GM19463 (cell line): ENCODE data around the gene MPPED1.

Source experiments
- ATAC-seq: cut with Tn5 transposase; IDR thresholded peaks from one replicate; pipeline ENCODE4 v1.9.1; 2021; ENCODE audit warnings: mild to moderate bottlenecking, moderate library complexity; ENCODE audit not compliant: unreplicated experiment

MPPED1 gene

DNA sequence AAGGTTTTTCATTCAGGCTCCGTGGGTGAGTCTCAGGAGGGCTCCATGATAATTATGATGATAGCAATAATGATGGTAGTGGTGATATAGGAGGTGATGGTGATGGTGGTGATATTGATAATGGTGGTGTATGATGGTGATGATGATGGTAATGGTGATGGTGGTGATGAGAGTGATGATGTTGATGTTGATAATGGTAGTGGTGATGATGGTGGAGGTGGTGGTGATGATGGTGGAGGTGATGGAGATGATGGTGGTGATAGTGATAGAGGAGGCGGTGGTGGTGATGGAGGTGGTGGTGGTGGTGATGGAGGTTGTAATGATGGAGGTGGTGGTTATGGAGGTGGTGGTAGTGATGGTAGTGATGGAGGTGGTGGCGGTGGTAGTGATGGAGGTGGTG lies 79.4 kb downstream of the MPPED1 start:
- ATAC-seq, result no peak

DNA sequence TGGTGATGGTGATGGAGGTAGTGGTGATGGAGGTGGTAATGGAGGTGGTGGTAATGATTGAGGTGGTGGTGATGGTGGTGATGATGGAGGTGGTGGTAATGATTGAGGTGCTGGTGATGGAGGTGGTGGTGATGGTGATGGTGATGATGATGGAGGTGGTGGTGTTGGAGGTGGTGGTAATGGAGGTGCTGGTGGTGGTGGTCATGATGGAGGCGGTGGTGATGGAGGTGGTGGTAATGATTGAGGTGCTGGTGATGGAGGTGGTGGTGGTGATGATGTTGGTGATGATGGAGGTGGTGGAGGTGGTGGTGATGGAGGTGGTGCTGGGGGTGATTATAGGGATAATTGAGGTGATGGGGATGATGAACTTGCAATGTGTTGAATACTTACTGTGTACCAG lies 79.9 kb downstream of the MPPED1 start:
- ATAC-seq, result no peak

DNA sequence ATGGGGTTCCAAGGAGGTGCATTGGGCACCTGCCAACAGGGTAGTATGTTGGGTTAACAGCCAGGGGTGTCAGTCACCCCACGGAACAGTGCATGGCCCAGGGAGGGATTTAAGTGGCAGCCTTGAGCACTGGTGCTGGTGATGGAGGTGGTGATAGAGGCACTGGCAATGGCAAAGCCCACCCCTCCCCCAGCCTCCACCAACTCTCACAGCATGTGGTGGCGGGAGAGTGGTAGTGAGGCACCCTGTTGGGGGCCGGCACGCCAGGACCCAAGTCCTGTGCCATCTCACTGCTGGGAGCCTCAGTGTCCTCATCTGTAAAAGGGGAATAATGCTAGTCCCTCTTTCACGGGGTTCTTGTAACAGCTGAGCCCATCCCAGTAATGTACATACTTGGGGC lies 81.5 kb downstream of the MPPED1 start:
- no peak for ATAC-seq

DNA sequence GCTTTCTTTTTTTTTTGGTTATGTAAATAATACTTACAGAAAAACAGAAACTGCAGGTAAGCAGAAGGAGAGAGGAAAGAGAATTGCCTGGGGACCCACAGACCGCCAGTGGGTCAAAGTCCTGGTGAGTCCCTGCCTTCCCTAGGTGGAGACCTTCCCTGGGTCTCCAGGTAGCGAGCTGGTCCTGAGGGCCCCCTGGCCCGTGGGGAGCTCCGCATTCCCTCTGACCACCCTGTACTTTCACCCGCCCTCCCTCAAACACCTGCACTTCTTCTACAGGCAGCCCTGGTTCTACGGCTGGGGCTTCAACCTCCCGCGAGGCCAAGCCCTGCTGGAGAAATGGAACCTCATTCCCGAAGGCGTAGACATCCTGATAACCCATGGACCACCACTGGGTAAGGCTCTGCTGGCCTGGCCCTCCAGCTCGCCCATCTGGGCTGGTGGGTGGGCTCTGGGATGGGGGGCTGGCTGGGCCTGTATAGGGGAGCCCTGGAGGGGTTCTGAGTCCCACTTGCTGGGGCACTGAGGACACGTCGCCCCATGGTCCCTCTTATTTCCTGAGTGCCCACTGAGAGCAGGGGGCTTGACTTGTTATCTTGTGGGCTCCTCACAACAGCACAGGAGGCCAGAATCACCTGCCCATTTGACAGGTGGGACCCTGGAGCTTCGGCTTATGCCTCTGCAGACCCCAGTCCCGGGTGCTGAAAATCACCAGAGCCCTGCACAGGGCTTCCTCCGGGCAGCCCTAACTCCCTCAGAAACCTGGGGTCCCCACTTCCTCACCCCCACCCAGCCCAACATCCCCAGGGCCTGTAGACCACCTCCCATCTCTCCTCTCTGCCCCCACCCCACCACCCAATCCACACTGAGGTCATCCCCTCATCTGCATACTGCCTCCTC lies 86.4 kb downstream of the MPPED1 start:
- no peak for ATAC-seq

DNA sequence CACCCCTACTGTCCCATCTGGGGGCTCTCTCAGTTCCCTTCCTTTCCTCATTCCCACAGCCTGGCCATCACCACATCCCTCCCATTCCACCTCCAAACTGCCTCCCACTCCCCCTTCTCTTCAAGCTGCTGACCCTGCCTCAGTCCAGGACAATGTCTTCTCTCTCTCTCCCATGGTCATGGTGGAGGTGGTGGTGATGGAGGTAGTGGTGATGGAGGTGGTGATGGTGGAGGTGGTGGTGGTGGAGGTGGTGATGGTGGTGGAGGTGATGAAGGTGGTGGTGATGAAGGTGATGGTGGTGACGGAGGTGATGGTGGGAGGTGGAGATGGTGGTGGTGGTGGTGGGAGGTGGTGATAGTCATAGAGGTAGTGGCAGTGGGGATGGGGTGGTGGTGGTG lies 87.0 kb downstream of the MPPED1 start:
- no peak for ATAC-seq

DNA sequence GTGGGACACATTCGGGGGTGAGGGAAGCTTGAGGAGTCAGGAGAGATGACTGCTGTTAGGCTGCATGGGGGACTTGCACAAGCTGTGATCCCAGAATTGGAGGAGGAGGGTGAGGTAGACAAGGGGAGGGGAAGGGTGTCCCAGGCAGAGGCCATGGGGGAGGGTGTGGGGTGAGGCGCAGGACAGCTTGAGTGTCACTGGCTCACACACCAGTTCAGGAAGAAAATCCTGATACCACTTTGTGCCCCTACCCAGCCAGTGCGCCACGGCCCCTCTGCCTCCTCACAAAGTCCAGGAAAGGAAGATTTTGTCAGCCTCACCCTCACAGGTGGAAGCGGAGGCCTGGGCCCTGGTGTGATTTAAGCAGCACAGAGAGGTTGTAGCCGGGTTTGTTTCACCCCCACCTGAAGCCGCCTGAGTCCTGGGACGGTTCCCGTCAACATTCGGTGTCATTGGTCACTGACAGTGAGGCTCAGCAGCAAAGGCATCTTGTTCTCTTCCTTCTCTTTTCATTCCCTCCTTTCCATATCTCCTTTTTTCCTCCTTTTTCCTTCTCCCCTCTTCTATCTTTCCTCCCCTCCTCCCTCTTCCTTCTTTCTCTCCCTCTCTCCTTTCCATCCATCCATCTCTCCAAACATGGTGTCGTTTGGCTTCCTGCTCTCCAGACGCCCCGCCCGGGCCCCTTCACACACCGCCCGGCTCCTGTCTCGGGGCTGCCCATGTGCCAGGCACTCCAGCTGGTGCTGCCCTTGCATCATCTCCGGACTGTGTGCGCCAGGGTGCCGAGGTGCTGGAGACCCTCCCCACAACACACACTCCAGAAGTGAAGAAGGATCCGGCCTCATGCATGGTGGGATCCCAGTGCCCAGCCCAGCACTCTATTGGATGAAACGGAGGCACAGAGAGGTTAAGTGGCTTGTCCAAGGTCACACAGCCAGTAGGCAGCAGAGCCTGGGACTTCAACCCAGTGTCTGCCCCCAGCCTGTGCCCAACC lies 89.3 kb downstream of the MPPED1 start:
- ATAC-seq, result no peak

DNA sequence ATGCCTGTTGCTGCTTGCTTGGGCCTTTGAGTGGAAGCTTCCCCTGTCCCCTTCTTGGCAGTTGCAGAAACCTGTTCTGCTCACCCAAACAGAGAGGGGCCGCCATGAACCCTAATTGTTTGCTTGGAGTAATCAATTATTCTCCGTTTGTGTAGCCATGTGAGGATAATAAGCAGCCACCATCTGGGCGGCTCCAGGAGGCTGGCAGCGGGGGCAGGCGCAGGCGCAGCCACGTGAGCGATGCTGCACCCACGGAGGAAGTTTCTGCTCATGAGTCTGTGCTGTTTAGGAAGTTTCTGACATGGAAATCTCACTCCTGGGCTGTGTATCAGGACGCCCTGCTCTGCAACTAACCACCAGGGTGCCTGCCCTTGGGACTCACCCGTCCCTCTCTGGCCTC lies 90.1 kb downstream of the MPPED1 start:
- ATAC-seq, result no peak

DNA sequence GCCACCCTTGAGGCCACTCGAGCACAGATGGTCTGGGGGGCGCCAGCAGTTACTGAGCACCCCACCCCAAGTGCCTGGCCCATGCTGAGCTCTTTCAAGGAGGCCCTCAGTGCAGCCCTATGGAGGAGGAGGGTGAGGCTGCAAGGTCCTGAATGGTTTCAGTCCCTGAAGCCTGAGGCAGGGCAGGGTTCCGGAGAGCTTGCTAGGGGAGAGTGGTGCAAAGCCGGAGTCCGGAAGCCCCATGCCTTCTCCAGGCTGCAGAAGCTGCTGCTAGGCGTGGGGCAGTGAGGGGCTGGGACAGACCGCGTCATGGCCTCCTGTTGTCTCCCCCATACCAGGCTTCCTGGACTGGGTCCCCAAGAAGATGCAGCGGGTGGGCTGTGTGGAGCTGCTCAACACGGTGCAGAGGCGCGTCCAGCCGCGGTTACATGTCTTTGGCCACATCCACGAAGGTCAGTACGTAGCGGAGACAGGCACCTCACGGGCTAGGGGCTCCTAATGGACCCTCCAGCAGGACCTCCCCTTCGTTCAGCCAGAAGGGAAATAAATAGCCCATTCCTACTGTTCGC lies 90.6 kb downstream of the MPPED1 start:
- no peak for ATAC-seq

DNA sequence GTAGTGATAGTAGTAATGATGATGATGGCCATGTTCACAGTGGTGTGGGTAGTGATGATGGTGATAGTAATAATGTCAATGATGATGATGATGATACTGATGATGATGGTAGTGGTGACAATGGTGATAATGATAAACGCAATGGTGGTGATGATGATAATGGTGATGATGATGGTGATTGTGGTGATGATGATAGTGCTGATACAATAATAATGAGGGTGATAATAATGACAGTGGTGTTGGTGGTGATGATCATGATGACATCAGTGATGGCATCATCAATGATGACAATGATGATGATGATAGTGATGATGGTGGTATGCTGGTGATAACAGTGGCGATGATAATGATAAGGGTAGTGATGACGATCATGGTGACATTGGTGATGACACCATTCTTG lies 92.3 kb downstream of the MPPED1 start:
- no peak for ATAC-seq

DNA sequence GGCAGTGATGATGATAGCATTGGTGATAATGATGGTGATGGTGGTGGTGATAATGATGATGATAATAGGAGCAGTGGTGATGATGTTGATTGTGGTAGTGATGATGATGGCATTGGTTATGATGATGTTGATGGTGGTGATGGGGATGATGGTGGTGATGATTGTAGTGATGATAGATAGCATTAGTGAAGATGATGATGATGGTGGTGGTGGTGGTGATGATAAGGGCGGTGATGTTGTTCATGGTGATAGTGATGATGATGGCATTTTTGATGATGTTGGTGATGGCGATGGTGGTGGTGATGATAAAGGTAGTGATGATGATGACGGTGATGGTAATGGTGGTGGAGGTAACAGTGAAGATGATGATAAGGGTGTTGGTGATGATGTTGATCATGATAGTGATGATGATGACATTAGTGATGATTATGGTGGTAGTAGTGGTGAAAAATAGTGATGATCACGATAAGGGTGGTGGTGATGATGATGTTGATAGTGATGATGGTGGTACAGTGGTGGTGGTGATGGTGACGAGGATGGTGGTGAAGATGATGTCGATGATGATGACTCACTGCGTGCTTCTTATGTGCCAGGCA lies 93.0 kb downstream of the MPPED1 start:
- no peak for ATAC-seq

DNA sequence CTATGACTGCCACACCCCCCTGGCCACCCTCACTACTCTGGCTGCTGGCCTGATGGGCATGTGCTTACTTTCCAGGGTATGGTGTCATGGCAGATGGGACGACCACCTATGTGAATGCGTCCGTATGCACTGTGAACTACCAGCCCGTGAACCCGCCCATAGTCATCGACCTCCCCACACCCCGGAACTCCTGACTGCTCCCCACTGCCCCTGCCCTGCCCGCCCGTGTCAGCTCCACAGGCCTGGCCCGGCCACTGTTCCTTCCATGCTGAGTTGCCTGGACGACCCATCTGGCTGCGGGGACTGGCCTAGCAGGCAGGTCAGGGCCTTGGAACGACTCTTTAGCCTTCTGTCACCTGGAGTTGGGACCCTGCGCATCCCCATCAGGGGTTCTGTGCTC lies 93.6 kb downstream of the MPPED1 start:
- ATAC-seq, result no peak

DNA sequence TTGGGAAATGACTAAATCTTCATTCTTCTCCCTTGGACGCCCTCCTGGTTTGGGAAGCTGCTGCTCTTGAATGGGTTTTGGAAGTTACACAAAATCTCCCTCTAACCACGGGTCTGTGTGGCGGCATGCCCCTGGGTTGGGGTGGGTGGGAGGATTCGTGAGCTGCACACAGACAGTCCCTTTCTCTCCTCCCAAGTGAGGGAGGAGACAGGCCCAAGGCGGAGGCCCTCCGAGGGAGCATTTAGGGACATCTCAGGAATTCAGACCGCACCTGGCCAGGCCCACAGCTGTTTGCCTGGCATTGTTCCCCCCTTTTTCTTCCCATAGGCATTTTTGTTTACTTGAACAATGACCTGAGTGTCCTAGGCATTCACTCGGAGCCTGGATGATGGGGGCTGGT lies 94.1 kb downstream of the MPPED1 start:
- ATAC-seq, result no peak

DNA sequence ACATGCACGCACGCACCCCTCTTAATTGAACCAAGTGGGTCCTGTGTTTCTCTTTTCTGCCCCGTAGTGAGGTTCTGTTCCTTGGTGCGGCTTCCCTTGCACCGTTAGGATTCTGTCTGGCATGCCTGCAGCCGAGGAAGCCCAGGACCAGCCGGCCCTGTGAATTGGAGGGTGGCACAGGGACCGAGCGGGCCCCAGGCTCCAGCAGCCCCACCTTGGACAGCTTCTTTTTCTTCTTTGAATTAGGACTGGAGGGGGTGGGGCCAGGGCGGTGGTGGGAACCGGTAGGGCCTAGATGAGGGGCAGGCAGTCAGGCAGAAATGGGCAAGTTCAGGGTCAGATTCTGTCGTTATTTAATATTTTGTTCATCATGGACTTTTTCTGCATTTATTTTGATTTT lies 94.7 kb downstream of the MPPED1 start:
- ATAC-seq, result no peak

DNA sequence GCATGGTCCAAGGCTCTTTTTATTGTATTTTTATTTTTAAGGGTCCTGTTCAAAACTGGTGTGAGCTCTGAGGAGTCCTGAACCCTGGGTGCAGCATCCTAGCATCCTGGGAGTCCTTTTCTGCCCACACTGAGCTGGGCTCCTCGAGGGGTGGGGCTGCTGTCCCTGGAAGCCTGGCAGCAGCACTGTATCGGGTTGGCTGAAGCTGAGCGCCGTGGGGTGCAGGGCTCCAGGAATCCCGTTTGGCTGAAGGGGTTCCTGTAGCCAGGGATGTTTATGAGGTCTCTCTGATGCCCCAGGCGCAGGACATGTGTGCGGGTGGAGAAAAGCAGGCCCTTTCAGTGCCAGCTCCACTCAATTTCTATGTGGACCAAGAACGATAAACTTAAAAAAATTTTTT lies 95.4 kb downstream of the MPPED1 start:
- ATAC-seq, result no peak

DNA sequence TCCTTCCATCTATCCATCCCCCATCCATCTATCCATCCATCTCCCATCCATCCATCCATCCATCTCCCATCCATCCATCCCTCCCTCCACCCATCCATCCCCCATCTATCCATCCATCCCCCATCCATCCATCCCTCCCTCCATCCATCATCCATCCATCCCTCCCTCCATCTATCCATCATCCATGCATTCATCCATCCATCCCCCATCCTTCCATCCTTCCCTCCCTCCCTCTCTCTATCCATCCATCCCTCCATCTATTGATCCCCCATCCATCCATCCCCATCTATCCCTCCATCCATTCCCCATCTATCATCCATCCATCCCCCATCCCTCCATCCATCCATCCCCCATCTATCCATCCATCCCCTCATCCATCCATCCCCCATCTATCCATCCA lies 96.7 kb downstream of the MPPED1 start:
- ATAC-seq, result no peak

DNA sequence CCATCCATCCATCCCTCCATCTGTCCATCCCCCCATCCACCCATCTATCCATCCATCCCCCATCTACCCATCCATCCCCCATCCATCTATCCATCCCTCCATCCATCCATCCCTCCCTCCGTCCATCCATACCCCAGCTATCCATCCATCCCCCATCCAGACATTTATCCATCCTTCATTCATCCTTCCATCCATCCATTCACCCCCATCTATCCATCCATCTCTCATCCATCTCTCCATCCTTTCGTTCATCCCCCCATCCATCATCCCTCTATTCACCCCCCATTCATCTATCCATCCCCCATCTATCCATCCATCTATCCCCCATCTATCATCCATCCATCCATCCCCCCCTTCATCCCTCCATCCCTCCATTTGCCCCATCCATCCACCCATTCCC lies 97.5 kb downstream of the MPPED1 start:
- no peak for ATAC-seq

DNA sequence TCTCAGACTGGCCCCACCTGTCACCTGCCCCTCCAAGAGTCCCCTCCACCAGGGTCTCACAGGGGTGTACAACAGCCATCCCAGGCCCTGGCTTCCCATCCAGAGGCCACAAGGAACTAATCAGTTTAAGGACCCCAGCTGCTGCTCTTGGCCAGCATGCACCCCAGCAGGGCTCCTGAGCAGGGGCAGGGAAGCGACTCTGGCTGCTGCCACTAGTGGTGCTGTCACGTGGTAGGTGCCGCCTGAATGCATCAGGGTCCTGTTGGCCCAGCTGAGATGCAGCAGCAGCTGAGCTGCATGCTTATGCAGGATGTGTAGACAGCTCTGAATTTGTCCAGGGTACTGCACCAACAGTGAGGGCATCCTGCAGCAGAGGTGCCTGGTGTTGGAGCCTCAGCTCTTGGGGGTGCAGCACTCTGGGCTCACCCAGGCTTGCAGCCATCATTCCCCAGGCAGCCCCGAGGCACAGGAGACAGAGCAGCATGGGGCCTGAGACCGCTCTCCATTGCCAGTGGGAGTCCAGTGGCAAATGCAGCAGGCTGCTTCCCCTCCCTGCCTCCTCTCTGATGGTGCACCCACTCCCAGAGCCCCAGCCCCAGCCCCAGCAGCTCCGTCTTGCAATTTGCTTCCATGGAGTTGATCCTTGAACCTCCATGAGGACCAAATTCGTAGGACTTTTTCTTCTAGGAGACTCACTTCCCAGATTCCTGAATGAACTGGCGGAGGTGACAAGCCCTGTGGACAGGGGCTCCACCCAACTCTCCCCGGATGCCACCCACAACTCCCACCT lies 98.7 kb downstream of the MPPED1 start:
- no peak for ATAC-seq

DNA sequence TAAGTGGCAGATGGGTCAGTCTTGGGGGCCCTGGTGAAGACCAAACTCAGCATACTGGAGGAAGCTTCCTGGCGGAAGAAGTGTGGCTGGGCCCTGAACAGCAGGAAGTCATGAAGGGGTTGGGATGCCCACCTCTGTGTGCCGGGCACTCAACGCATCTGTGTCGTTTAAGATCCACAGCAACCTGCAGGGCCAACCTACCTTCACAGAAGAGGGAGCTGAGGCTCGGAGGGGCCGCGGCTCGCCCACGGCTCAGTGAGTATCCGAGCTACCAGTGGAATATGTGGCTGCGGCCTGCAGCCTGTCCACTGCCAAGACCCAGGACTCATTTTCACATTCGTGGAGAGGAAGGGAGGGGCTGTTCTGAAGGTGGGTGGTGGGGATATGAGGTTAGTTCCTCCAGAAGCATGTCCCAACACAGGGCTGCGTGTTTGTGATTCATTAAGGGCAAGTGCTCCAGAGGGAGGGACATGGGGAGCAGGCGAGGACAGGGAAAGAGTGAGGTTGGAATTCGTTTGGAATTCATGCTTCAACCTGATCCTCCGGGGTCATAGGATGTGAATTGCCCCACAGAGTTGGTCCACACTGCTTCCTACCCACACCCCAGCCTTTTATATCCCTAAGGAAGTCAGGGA lies 99.6 kb downstream of the MPPED1 start:
- ATAC-seq, result no peak

DNA sequence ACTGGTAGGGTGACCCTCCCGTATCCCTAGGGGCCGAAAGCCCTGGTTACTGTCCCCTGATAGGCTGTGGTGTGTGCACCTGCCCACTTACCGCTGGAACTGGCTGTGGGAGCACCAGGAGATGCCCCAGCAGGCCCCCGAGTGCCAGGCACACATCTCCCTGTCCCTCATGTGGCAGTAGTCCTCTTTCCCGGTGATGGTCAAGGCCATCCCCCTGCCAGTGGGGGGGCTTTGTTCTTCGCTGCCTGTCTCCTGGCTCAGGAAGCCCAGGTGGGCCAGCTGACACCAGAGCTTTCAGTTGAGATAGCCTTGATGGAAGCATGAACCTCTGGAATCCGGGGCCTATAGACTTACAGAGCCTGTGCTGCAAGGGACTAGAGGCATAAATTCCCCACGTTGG lies 100.5 kb downstream of the MPPED1 start:
- no peak for ATAC-seq
